A549 (cell line): ENCODE measurements around the gene SBF2. TPM values are rescaled to one million over a fixed set of nuclear protein-coding genes. Genes with fewer than 3 reads are reported as not detected.

ENCODE experiments used
- ATAC-seq, 2 experiments: fragments of 200-7000 bp in 1 of 2; fragments of >200 bp in 1 of 2; cut with Nextera tagmentation in 1 of 2; cut with Tn5 transposase in 1 of 2; 3 replicates each; pipeline versions ENCODE4 v1.8.0 to v1.9.1; 2018 to 2020; ENCODE audit warnings: mild to moderate bottlenecking in 1 of 2, moderate library complexity in 1 of 2
- CTCF ChIA-PET: fragments of 300-600 bp; sonication (Branson Sonifier 250); formaldehyde crosslinking; extraction: SDS; loops from one replicate; lab custom pipeline; 2021; ENCODE audit warnings: antibody characterized with exemption, inconsistent platforms; lab: Yijun Ruan, JAX
- POLR2A ChIA-PET: fragments of 350-600 bp; formaldehyde crosslinking; extraction: SDS; loops from one replicate; lab custom pipeline; 2021; ENCODE audit warnings: antibody characterized with exemption, inconsistent platforms; lab: Yijun Ruan, JAX
- DNase-seq, 2 experiments: peaks; one replicate each; pipeline versions ENCODE4 v3.0.0 to v3.0.0-alpha.2; 2011 to 2016; ENCODE audit warnings: low read depth in 1 of 2, low spot score in 1 of 2
- FAIRE-seq: peaks from 2 replicates; lab custom pipeline; 2011; peaks lifted over from hg19 to GRCh38; lab: Jason Lieb, UNC
- H3K27ac ChIP-seq, 2 experiments: fragments of >200 bp; sonication (Bioruptor Twin); formaldehyde crosslinking; 3 replicates each; pipeline ENCODE4 v1.5.1; 2016 to 2017
- H3K4me1 ChIP-seq: fragments of >200 bp; sonication (Bioruptor Twin); formaldehyde crosslinking; 3 replicates; pipeline ENCODE4 v1.6.1; 2016
- H3K4me2 ChIP-seq: fragments of >200 bp; sonication (Bioruptor Twin); formaldehyde crosslinking; 3 replicates; pipeline ENCODE4 v1.6.1; 2016
- H3K4me3 ChIP-seq: fragments of >200 bp; sonication (Bioruptor Twin); formaldehyde crosslinking; 3 replicates; pipeline ENCODE4 v1.5.1; 2016
- H3K9me3 ChIP-seq: fragments of >200 bp; sonication (Bioruptor Twin); formaldehyde crosslinking; 3 replicates; pipeline ENCODE4 v1.6.1; 2016
- BHLHE40 ChIP-seq: IDR thresholded peaks from 2 replicates; pipeline ENCODE4 v1.6.1; 2012; ENCODE audit warnings: low read depth, low read length, inconsistent platforms
- CBX2 ChIP-seq: fragments of 200-600 bp; sonication (generic); IDR thresholded peaks from 2 replicates; pipeline ENCODE4 v1.6.1; 2016; ENCODE audit warnings: low read depth, mild to moderate bottlenecking, borderline replicate concordance
- CBX8 ChIP-seq: fragments of 200-600 bp; sonication (generic); IDR thresholded peaks from 2 replicates; pipeline ENCODE4 v1.6.1; 2016
- CHD4 ChIP-seq: fragments of 200-600 bp; sonication (generic); IDR thresholded peaks from 2 replicates; pipeline ENCODE4 v1.6.1; 2016; ENCODE audit warnings: antibody characterized with exemption, mild to moderate bottlenecking, borderline replicate concordance
- EHF ChIP-seq: fragments of 250-450 bp; sonication (Bioruptor Pico); IDR thresholded peaks from 2 replicates; pipeline ENCODE4 v1.5.0; 2020; ENCODE audit warnings: mild to moderate bottlenecking
- EHMT2 ChIP-seq: fragments of 200-600 bp; sonication (generic); IDR thresholded peaks from 2 replicates; pipeline ENCODE4 v1.6.1; 2016; ENCODE audit warnings: antibody characterized with exemption, low read depth, mild to moderate bottlenecking, moderate library complexity
- ESRRA ChIP-seq: fragments of 150-350 bp; IDR thresholded peaks from 2 replicates; pipeline ENCODE4 v1.6.1; 2014; ENCODE audit warnings: mild to moderate bottlenecking, low read length, borderline replicate concordance
- FOSB ChIP-seq: fragments of 250-450 bp; sonication (Bioruptor Pico); IDR thresholded peaks from 2 replicates; pipeline ENCODE4 v1.5.0; 2020; ENCODE audit warnings: mild to moderate bottlenecking, moderate library complexity
- FOSL2 ChIP-seq, 2 experiments: fragments of 450-650 bp in 1 of 2; fragments of >200 bp in 1 of 2; sonication (Bioruptor Twin) in 1 of 2; formaldehyde crosslinking; IDR thresholded peaks; 2 replicates each; pipeline versions ENCODE4 v1.5.0 to v1.6.1; 2016 to 2020; ENCODE audit warnings: mild to moderate bottlenecking in 1 of 2, moderate library complexity in 1 of 2
- GATA3 ChIP-seq: IDR thresholded peaks from 2 replicates; pipeline ENCODE4 v1.6.1; 2012; ENCODE audit warnings: borderline replicate concordance
- HDAC2 ChIP-seq: fragments of 200-600 bp; sonication (generic); IDR thresholded peaks from 2 replicates; pipeline ENCODE4 v1.6.1; 2016
- HEYL ChIP-seq: fragments of 250-450 bp; sonication (Bioruptor Pico); IDR thresholded peaks from 2 replicates; pipeline ENCODE4 v1.8.0; 2021; ENCODE audit warnings: mild to moderate bottlenecking, moderate library complexity
- HOXA7 ChIP-seq: fragments of 250-450 bp; sonication (Bioruptor Pico); IDR thresholded peaks from 2 replicates; pipeline ENCODE4 v1.5.0; 2020; ENCODE audit warnings: mild to moderate bottlenecking, moderate library complexity
- JUN ChIP-seq, 2 experiments: fragments of >200 bp; sonication (Bioruptor Twin); formaldehyde crosslinking; IDR thresholded peaks; 2 replicates in 1 of 2; 3 replicates in 1 of 2; pipeline ENCODE4 v1.6.1; 2016 to 2017
- JUNB ChIP-seq: fragments of >200 bp; sonication (Bioruptor Twin); formaldehyde crosslinking; IDR thresholded peaks from 2 replicates; pipeline ENCODE4 v1.6.1; 2016
- MAFK ChIP-seq: fragments of 450-650 bp; IDR thresholded peaks from 2 replicates; pipeline ENCODE4 v1.6.1; 2014; ENCODE audit not compliant: partially characterized antibody
- MAZ ChIP-seq: fragments of 150-350 bp; IDR thresholded peaks from 2 replicates; pipeline ENCODE4 v1.6.1; 2014; ENCODE audit warnings: antibody characterized with exemption, low read depth, low read length, borderline replicate concordance
- NPAS2 ChIP-seq: fragments of 250-450 bp; sonication (Bioruptor Pico); IDR thresholded peaks from 2 replicates; pipeline ENCODE4 v1.8.0; 2022; ENCODE audit warnings: mild to moderate bottlenecking, moderate library complexity, borderline replicate concordance
- PHF8 ChIP-seq: fragments of 200-600 bp; sonication (generic); IDR thresholded peaks from 2 replicates; pipeline ENCODE4 v1.6.1; 2016; ENCODE audit warnings: low read depth, mild to moderate bottlenecking, antibody characterized with exemption, moderate library complexity, borderline replicate concordance
- RCOR1 ChIP-seq: fragments of 150-350 bp; IDR thresholded peaks from 2 replicates; pipeline ENCODE4 v1.6.1; 2014; ENCODE audit warnings: antibody characterized with exemption, low read length, low read depth
- SMC3 ChIP-seq: fragments of >200 bp; sonication (Bioruptor Twin); formaldehyde crosslinking; IDR thresholded peaks from 3 replicates; pipeline ENCODE4 v1.6.1; 2018; ENCODE audit warnings: inconsistent platforms
- ZNF302 ChIP-seq: fragments of 250-450 bp; sonication (Bioruptor Pico); IDR thresholded peaks from 2 replicates; pipeline ENCODE4 v1.9.0; 2021; ENCODE audit warnings: inconsistent platforms, mild to moderate bottlenecking, moderate library complexity
- WGBS: methylation state at CpG from one replicate; pipeline ENCODE4 v1.1.6; 2017; ENCODE audit errors: missing lambda C conversion rate; 5-methylcytosine and 5-hydroxymethylcytosine counted together
- polyA plus RNA-seq, 4 experiments: library from polyadenylated mRNA; depleted of rRNA in 3 of 4; stranded (reverse); fragments of >200 nt; fragmentation: RNase III in 1 of 4; extraction: RNeasy Plus Mini Kit Qiagen cat#74134 plus additional on column Dnase treatment in 1 of 4; gene quantifications; 2 replicates in 3 of 4; 3 replicates in 1 of 4; pipeline ENCODE4 v1.2.3, GENCODE V29; 2011 to 2017
- TF ChIP-seq, protein P1 (sequence below): fragments of 200-600 bp; sonication (generic); IDR thresholded peaks from 2 replicates; pipeline ENCODE4 v1.6.1; 2016; ENCODE audit warnings: antibody characterized with exemption, mild to moderate bottlenecking, moderate library complexity
- TF ChIP-seq, protein P2 (sequence below): fragments of 450-650 bp; IDR thresholded peaks from 2 replicates; pipeline ENCODE4 v1.6.1; 2014; ENCODE audit warnings: antibody characterized with exemption
- TF ChIP-seq, protein P3 (sequence below): fragments of >200 bp; sonication (Bioruptor Twin); formaldehyde crosslinking; IDR thresholded peaks from 2 replicates; pipeline ENCODE4 v1.6.1; 2016
- TF ChIP-seq, protein P4 (sequence below): fragments of >200 bp; sonication (Bioruptor Twin); formaldehyde crosslinking; IDR thresholded peaks from 3 replicates; pipeline ENCODE4 v1.6.1; 2016

The SBF2 gene
- polyA plus RNA-seq, 2 of the 4 experiments (the other 2 are of a cell fraction), result 11.1 to 49.6 TPM

DNA sequence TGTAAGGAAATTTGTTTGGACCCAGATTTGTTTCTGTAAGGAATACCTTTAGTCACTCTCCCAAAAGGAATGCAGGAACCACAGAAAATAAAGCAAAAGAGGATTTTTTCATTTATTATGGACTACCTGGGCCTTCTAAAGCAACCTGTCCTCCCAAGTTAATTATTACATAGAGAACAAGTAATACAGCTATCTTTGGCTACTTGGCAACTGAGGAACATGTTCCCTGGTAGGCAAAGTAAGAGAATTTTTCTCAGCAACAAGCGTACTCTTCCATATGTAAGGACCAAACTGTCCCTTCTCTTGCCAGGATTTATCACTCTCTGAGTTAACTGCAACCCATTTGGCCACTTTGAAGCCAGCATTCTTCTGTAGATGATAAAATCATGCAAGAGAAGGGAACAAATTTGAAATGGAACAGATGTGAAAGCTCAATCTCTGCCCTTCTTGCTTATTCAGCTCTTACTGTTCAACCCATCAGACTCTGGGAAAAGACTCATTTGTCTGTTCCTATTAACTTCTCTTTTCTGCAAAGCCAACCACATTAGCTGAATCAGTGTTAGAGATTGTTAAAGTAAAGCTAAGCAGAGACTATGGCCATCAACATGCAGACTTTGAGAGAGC, 440.0 kb downstream of the SBF2 start:
- ATAC-seq, result no peak
- CTCF ChIA-PET, result interaction anchor here (1.0 kb wide), 1 partner anchor 512 kb away, joined by 3 read pairs; no protein-coding TSS in a partner anchor
- Histone ChIP-seq H3K9me3 (no peaks in the 10 kb centered on the region), H3K4me1 (peaks cover 34% of the 10 kb centered on the region), H3K4me3 (no peak overlapping the region), H3K27ac (no peak overlapping the region)
- FAIRE-seq, result no peak
- TF ChIP-seq RCOR1 (no peak), HOXA7 (CRISPR knock-in tag) (no peak), CHD4 (no peak), ESRRA (no peak), FOSB (no peak), NPAS2 (CRISPR knock-in tag) (no peak), MAZ (no peak), EHF (no peak), CBX2 (no peak), BHLHE40 (no peak), GATA3 (no peak), FOSL2 (IDR thresholded peaks at IDR 0.05) (no peak), FOSL2 (CRISPR knock-in tag; IDR thresholded peaks at IDR 0.05) (no peak), JUN (IDR thresholded peaks at IDR 0.05) (no peak), JUNB (no peak), HDAC2 (no peak), EHMT2 (no peak), CBX8 (no peak), ZNF302 (CRISPR knock-in tag) (no peak)
- TF ChIP-seq, protein P1, sequence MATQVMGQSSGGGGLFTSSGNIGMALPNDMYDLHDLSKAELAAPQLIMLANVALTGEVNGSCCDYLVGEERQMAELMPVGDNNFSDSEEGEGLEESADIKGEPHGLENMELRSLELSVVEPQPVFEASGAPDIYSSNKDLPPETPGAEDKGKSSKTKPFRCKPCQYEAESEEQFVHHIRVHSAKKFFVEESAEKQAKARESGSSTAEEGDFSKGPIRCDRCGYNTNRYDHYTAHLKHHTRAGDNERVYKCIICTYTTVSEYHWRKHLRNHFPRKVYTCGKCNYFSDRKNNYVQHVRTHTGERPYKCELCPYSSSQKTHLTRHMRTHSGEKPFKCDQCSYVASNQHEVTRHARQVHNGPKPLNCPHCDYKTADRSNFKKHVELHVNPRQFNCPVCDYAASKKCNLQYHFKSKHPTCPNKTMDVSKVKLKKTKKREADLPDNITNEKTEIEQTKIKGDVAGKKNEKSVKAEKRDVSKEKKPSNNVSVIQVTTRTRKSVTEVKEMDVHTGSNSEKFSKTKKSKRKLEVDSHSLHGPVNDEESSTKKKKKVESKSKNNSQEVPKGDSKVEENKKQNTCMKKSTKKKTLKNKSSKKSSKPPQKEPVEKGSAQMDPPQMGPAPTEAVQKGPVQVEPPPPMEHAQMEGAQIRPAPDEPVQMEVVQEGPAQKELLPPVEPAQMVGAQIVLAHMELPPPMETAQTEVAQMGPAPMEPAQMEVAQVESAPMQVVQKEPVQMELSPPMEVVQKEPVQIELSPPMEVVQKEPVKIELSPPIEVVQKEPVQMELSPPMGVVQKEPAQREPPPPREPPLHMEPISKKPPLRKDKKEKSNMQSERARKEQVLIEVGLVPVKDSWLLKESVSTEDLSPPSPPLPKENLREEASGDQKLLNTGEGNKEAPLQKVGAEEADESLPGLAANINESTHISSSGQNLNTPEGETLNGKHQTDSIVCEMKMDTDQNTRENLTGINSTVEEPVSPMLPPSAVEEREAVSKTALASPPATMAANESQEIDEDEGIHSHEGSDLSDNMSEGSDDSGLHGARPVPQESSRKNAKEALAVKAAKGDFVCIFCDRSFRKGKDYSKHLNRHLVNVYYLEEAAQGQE, result no peak
- TF ChIP-seq, protein P2, sequence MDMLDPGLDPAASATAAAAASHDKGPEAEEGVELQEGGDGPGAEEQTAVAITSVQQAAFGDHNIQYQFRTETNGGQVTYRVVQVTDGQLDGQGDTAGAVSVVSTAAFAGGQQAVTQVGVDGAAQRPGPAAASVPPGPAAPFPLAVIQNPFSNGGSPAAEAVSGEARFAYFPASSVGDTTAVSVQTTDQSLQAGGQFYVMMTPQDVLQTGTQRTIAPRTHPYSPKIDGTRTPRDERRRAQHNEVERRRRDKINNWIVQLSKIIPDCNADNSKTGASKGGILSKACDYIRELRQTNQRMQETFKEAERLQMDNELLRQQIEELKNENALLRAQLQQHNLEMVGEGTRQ, result no peak
- TF ChIP-seq, all 56 proteins: peak for 0
- WGBS, result 89% methylated on average over 1 of the region's 1 CpG
- POLR2A ChIA-PET, result no interaction called here
- no peak overlapping the region for H3K4me2 ChIP-seq
- DNase-seq, result no peak

DNA sequence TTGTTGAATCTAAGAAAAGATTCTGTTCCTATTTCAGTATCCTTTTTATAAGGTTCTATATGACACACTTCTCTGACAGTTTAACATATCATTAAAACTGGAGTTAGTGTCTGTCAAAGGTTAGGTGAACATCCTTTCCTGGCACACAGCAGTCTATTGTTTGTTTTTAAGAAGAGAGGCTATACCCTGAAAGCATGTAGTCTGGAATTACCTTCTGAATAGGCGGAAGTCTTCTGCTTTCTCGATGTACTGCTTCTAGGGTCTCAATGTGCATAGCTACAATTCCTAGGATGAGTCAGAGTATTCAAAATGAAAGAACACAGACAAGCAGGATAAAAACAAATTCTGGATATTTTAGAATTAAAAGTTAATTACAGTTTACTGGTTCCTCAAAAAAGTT, 441.6 kb downstream of the SBF2 start:
- ATAC-seq, result no peak
- CTCF ChIA-PET, result no interaction called here
- no peak overlapping the region for H3K4me3 ChIP-seq
- TF ChIP-seq PHF8 (no peak), HOXA7 (CRISPR knock-in tag) (no peak), MAFK (no peak), SMC3 (no peak), HEYL (no peak)
- TF ChIP-seq, protein P3, sequence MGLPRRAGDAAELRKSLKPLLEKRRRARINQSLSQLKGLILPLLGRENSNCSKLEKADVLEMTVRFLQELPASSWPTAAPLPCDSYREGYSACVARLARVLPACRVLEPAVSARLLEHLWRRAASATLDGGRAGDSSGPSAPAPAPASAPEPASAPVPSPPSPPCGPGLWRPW, result no peak
- TF ChIP-seq, protein P4, sequence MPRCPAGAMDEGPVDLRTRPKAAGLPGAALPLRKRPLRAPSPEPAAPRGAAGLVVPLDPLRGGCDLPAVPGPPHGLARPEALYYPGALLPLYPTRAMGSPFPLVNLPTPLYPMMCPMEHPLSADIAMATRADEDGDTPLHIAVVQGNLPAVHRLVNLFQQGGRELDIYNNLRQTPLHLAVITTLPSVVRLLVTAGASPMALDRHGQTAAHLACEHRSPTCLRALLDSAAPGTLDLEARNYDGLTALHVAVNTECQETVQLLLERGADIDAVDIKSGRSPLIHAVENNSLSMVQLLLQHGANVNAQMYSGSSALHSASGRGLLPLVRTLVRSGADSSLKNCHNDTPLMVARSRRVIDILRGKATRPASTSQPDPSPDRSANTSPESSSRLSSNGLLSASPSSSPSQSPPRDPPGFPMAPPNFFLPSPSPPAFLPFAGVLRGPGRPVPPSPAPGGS, result no peak
- WGBS, result 97% methylated on average over 2 of the region's 2 CpGs
- no peak for FAIRE-seq
- POLR2A ChIA-PET, result no interaction called here
- peaks cover 18% of the 10 kb centered on the region for H3K4me1 ChIP-seq
- no peaks in the 10 kb centered on the region for H3K9me3 ChIP-seq
- DNase-seq, result no peak
- H3K4me2 ChIP-seq, result no peak overlapping the region
- H3K27ac ChIP-seq, result no peak overlapping the region
